HG03066 (cell line): Measurements from ENCODE around the gene CHDH.

Experiments used
- ATAC-seq: cut with Tn5 transposase; IDR thresholded peaks from one replicate; pipeline ENCODE4 v1.9.1; 2021; ENCODE audit warnings: low read depth; ENCODE audit not compliant: unreplicated experiment

The CHDH gene

DNA sequence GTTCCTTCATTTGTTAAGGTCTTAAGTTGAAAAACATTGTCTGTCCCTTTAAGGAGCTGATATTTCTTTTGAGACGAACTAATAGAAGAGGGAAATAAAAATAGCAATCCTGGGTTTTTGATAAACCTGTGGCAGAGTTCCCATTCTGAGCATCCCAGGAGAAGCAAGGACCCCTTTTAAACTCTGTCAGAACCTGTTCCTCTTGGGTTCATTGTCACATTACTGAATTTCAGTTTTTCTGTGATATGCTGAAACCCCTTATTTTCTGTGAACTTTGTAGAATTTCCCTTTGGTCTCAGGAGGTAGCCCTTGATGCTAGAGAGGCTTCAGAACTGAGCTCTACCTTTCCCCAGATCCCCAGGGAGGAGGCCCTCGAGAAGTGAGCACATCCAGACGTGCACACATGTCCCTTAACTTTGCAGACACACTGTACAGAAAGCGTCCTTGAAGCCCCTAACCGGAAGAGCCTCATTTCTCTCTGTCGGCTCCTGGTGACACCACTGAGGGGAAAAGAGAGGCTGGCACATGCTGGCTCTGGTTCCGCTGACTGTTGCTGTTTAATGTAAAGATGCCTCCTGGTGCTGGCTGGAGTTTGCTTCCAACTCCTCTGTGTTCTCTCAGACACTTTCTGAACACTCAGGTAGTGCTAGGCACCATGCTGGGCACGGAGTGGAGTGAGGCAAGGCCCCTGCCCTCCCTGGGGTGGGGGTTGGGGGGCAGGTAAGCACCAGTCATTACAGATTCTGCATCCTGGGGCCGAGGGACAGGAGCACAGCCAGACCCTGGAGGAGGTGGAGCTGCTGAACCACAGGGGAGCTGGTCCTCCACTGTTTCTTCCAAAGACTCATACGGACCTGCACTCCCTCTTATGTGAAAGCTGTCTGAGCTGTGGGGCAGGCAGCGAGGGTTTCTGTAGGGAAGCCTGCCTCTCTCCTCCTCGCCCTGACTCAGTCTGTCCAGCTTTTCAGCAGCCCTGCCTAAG, 77.5 kb downstream of the CHDH start:
- no peak for ATAC-seq

DNA sequence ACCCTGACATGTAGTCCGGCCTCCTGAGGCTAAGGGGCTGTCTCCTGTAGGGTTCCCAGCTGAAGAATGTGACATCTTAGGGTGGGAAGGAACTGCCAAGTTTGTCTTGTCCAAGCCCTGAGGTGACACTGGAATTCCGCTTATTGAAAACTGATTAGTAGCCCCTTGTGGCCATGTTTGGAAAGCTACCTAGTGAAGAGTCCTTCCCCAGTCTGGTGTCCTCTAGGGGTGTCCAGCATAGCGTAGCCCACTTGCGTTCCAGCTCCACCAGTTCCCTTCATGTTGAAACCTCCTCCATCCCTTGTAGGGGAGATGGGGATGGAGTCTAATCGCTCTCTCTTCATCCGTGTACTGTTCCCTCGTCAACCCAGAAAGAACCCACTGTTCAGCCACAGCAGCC, 79.5 kb downstream of the CHDH start:
- ATAC-seq: no peak

DNA sequence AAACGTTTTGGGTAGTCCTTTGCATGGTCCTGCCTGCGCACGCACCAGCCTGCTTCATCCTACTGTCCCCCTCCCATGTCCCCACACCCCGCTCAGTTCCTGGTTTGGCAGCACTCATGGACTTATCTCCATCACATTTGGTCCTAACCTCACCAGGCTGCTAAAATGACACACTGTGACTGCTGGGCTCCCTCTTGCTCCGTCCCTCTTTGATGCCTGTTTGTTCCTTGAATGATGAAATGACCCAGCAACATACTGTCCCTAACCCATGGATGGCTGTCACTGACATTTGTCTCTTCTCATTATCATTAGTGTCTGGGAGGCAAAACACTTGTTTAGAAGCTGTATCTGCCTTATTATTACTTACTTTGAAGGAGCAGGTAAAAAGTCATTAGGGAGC, 80.5 kb downstream of the CHDH start:
- no peak for ATAC-seq

DNA sequence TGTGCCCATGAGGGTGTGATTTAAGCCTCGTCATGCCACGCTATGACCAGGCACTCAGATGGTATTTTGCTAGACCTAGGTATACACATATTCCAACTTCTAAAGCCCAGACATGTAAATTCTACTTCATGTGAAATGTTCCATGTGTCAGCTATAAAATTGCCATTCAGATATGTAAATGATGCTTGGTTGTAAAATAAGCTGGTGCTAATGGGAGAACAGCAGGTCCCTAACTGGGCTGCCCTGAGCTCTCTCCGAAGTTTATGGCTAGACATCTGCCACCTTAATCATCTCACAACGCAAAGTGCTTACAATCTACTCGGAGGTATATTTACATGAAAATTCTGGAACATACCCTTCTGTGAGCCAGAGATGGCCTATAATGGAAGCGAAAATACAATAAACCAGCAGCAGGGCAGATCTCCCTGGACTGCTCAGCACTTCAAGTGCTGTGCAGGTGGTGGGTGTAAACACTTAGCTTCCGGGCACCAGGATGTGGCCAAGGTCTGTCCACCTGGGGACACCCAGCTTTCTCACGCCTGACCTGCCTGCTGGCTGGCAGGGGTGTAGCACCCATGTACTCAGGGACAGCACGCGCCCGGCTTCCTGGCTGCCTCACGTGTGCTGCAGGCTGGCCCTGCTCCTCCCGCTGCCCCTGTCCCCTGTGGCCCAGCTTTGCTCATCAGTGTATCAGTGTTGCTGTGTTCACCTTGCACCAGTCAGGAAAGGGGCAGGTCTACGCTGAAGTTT, 82.0 kb downstream of the CHDH start:
- no peak for ATAC-seq

DNA sequence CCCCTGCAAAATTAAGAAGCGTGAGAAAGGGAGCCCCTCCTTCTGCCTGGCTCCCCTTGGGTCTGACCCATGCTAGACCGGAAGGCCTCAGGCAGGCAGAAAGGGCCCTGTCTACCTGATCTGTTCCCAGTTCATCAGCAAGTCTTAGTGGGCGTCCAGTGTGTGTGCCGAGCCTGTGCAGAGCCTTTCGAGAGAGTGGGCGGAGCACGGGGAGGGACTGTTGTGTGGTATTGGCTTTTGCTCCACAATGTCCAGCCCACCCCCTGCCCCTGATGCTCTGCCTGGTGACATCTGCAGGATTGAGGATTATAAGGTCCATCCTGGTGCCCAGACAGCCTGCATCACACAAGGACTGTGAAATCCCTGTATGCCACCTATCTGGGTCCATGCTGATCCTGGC, 82.9 kb downstream of the CHDH start:
- ATAC-seq: no peak
